CMK (cell line): Measurements from ENCODE around the gene ST6GALNAC3.
"Not testable (repeated sequence)": the region's sequence is repeated elsewhere in the genome, so short reads cannot be mapped to it uniquely, and the experiment has no call there.

ENCODE experiments used
- DNase-seq: peaks from one replicate; pipeline ENCODE4 v3.0.0-alpha.2; 2010; ENCODE audit warnings: low read depth

The ST6GALNAC3 gene

DNA sequence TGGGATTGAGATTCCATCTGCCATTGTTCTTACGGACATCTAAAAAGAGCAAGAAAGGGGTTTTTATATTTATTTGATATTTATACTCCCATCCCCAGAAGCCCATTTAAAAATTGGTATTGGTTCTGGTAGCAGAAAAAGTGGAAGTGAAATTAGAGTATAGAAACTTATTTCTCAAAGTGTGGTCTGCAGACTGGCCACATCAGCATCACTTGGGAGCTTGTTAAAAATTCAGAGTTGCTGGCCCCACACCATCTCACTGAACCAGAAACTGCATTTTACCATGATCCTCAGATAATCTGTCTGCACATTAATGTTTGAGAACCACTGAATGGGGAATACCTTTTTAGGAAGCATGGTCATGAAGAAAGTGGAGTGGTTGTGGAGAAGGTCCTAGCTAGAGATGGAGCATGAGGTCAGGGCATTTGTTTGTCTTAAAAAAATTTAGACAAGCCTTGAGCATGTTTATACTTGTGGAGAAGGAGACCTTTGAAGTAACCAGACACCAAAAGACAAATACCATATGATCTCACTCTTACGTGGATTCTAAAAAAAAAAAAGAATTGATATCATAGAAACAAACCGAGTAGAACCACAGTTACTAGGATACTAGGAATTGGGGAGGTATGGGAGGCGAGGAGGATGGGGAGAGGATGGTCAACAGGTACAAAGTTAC, 116.3 kb downstream of the ST6GALNAC3 start:
- DNase-seq, result no peak

DNA sequence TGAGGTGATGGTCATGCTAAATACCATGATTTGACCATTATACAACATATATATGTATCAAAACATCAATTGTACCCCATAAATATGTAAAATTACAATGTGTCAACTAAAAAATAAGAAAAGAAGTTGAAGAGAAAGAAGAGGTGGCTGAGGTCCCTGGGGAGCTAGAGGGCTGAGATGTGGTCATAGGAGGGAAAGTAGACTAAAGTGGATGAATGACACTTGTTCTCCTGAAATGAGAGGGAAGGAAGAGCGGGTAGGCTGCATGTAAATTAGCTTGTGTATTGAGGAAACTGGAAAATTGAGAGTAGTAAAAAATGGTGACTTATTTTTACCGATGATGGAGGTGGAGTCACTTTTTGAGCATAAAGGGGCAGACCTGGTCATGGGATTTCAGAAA, 117.0 kb downstream of the ST6GALNAC3 start:
- no peak for DNase-seq

- no peak for DNase-seq
These were observed 123.9 kb downstream of the ST6GALNAC3 start for GRCh38 chr1:76198452-76198851.

DNA sequence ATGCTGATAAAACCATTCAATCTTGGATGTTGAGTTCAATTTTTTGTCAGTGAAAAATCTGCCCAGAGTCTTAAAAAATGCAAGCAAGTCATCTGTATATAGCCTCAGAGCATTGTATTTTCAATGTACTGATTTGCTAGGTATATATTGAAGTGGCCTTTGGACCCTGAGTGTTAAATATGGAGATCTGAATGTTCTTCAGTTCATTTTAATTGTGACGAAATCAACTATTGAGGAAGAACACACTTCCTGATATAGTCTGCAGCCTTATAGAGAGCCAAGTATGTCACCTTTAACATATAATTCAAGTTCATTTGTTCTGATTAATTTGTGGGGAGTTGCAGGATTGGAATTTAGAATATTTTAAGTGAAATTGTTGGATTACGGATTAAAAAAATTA, 128.1 kb downstream of the ST6GALNAC3 start:
- DNase-seq, result no peak

GRCh38 chr1:76203127-76203526, 128.6 kb downstream of the ST6GALNAC3 start:
- no peak for DNase-seq

- DNase-seq, result no peak
These were observed 134.7 kb downstream of the ST6GALNAC3 start for GRCh38 chr1:76209238-76209637.

DNA sequence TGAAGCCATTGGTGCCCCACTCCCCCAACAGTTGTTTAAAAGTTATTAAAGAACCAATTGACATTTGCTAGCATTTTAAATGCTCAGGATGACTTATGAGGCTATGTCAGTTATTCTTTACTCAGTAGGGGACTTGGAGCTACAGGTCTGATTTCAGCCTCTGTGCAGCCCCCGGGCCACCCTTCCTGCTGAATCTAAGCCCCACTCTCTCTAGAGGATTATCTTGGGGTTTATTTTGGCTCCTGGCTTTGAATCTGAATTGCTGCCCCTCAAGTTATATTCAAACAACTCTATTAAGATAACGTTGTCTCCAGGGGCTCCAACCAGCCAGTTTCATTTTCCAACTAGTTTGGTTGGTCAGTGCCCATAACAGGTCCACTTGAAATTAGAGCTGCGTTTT, 135.1 kb downstream of the ST6GALNAC3 start:
- no peak for DNase-seq

- no peak for DNase-seq
These were observed 135.6 kb downstream of the ST6GALNAC3 start for GRCh38 chr1:76210160-76210559.

GRCh38 chr1:76218888-76219287, 144.3 kb downstream of the ST6GALNAC3 start:
- DNase-seq, result no peak

DNA sequence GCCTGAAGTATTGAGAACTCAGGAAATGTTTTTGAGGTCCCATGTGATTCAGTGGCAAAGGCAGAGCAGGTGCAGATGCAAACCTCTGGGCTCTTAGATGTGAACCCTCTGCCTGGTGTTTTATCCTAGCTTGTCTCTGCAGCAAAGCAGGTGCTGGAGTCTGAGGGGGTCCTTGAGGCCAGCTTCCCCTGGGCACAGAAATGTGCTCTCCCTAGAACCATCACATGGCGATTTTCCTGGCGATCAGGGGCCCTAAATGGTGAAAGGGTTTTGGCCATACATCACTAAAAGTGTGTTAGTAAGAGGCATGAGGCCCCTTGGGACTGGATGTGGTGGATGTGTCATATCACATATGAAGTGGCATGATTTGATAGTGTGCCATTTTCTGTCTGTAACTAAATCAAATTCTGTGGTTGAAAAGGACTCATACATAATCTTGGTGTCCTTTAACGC, 144.8 kb downstream of the ST6GALNAC3 start:
- DNase-seq, result no peak

- DNase-seq, result no peak
These were observed 150.2 kb downstream of the ST6GALNAC3 start for GRCh38 chr1:76224752-76225151.

- DNase-seq, result no peak
These were observed 151.0 kb downstream of the ST6GALNAC3 start for GRCh38 chr1:76225526-76225925.

- DNase-seq, result no peak
These were observed 153.1 kb downstream of the ST6GALNAC3 start for GRCh38 chr1:76227621-76228020.

- DNase-seq, result no peak
These were observed 154.9 kb downstream of the ST6GALNAC3 start for GRCh38 chr1:76229279-76230005.

DNA sequence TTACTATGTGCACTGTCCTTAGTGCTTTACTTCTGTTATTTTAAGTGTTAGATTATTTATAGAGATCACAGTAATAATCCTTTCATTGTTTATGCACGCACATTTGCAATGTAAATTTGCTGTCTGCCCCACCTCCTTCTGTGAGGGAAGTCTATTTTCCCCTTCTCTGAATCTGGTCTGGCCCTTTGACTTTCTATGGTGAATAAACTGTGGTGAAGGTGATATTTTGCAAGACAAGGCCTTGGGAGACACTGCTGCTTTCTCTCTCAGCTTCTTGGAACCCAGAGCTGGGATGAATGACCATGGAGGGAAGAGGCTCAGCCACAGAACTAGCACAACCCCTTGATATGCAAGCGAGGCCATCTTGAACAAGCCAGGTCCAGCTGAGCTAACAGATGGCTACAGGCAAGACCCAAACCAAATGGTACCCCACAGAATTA, 156.3 kb downstream of the ST6GALNAC3 start:
- no peak for DNase-seq

DNA sequence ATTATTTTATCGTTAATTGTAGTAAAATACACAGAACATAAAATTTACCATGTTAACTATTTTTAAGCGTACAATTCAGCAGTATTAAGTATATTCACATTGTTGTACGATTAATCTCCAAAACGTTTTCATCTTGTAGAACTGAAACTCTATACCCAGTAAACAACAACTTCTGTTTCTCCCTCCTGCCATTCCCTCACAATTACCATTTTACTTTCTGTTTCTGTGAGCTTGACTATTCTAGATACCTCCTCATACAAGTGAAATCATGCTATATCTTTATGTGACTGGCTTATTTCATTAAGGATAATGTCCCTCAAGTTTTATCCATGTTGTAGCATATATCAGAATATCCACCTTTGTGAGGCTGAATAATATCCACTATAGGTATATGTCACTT, 156.8 kb downstream of the ST6GALNAC3 start:
- no peak for DNase-seq

DNA sequence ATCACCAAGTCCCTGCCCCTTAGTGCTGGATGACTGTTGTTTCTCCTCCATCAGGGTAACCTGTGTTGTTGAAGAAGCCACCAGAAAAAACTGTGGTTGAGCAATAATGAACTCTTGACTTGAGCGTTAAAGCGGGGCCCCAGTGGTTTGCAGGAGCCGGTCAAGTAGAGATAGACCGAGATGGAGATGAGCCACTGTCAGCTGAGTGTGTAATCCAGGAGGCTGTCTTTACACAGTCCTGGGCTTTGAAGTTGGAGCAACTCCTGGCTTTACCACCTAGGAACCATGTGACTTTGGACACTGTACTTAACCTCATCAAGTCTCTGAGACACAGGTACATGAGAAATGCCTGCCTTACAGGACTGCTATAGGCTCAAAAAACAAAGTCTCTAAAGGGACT, 158.1 kb downstream of the ST6GALNAC3 start:
- DNase-seq, result no peak

GRCh38 chr1:76234061-76234460, 159.5 kb downstream of the ST6GALNAC3 start:
- no peak for DNase-seq

- DNase-seq, result no peak
These were observed 162.7 kb downstream of the ST6GALNAC3 start for GRCh38 chr1:76237211-76237610.

DNA sequence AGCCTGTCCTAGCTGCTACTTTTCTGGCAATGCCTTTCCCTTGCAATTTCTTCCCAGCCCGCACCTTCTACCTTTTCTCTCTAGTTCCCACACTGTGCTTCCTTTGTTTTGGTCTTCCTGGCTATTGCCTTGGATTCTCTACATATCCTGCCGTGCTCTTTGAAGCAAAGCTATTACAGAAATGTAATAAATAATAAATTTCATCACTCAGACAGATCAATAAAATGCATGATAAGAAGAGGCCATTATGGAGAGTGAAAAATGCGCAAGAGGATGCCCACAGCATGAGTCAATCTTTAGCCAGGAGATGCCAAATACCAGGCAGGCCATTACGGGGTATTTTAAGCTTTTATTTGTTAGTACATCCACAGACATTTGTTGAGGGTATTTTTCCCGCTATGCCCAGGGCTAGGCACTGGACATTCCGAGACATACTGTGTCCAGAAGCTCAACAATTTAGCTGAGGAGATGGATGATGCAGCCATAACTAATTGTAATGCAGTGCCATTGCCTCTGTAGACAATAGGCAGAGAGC, 163.6 kb downstream of the ST6GALNAC3 start:
- DNase-seq, result no peak

DNA sequence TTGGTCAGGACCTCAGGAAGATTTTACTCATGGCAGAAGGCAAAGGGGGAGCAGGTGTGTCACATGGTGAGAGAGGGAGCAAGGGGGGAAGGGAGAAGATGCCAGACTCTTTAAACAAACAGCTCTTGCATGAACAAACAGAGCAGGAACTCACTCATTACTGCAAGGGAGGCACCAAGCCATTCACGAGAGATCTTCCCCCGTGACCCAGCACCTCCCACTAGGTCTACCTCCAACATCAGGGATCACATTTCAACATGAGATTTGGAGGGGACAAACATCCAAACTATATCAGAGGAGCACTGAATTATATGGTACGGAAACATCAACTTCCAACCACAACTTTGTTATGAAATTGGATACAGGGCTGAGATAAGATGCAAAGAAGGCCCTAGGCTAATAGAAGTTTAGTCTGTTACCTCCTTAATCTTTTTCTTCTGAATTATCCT, 164.9 kb downstream of the ST6GALNAC3 start:
- DNase-seq, result no peak

DNA sequence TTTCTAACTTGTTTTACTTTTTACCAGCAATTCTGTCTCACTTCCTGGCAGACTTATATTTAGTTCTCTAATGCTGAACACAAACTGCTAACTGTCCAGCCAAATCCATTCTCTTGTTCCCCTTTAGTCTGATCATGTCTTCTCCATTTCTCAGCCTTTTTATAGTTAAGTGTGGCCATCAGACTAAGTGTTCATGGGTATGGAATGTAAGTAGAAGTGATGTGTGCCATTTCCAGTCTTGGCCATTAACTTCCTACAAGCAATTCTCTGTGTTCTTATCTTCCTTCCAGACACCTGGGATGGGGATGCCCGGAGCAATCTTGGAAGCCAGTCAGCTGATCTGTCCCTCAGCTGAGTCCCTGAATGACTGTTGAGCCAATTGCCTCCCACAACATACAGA, 165.8 kb downstream of the ST6GALNAC3 start:
- DNase-seq, result no peak

DNA sequence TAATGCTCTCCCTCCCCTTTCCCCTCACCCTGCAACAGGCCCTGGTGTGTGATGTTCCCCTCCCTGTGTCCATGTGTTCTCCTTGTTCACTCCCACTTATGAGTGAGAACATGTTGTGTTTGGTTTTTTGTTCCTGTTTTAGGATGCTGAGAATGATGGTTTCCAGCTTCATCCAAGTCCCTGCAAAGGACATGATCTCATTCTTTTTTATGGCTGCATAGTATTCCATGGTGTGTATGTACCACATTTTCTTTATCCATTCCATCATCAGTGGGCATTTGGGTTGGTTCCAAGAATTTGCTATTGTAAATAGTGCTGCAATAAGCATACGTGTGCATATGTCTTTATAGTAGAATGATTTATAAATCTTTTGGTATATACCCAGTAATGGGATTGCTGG, 168.0 kb downstream of the ST6GALNAC3 start:
- DNase-seq, result not testable (repeated sequence)
